Progenitor cell of endocrine pancreas (in vitro differentiated cells): Measurements from ENCODE around the gene ANKS6. TPM values are rescaled to one million over a fixed set of nuclear protein-coding genes. Genes with fewer than 3 reads are reported as not detected.

ENCODE experiments used
- DNase-seq: peaks from one replicate; pipeline ENCODE4 v3.0.0; 2021; ENCODE audit warnings: low spot score; ENCODE audit not compliant: unreplicated experiment
- H3K27ac Mint-ChIP-seq: 2 replicates; pipeline ENCODE4 v1.8.0; 2021; ENCODE audit warnings: mild to moderate bottlenecking, moderate library complexity, mixed read lengths
- H3K27me3 Mint-ChIP-seq: 2 replicates; pipeline ENCODE4 v1.8.0; 2021; ENCODE audit warnings: mixed read lengths
- H3K36me3 Mint-ChIP-seq: 2 replicates; pipeline ENCODE4 v1.8.0; 2022; ENCODE audit warnings: mixed read lengths; ENCODE audit not compliant: insufficient read depth
- H3K4me1 Mint-ChIP-seq: 2 replicates; pipeline ENCODE4 v1.8.0; 2021; ENCODE audit warnings: low read depth, mixed read lengths
- H3K4me3 Mint-ChIP-seq: 2 replicates; pipeline ENCODE4 v1.8.0; 2021; ENCODE audit warnings: low read depth, mild to moderate bottlenecking, moderate library complexity, mixed read lengths
- H3K9me3 Mint-ChIP-seq: 2 replicates; pipeline ENCODE4 v1.8.0; 2021; ENCODE audit warnings: low read depth, mixed read lengths
- CTCF ChIP-seq: fragments of 200-600 bp; sonication (generic); IDR thresholded peaks from one replicate; pipeline ENCODE4 v1.5.0; 2021; ENCODE audit warnings: antibody characterized with exemption, mild to moderate bottlenecking; ENCODE audit not compliant: unreplicated experiment
- total RNA-seq: library from RNA; stranded (reverse); gene quantifications from 2 replicates; pipeline ENCODE4 v1.2.1, GENCODE V29; 2021

The ANKS6 gene
- total RNA-seq, 1 donor from 2014 or later, result 39.7 TPM

DNA sequence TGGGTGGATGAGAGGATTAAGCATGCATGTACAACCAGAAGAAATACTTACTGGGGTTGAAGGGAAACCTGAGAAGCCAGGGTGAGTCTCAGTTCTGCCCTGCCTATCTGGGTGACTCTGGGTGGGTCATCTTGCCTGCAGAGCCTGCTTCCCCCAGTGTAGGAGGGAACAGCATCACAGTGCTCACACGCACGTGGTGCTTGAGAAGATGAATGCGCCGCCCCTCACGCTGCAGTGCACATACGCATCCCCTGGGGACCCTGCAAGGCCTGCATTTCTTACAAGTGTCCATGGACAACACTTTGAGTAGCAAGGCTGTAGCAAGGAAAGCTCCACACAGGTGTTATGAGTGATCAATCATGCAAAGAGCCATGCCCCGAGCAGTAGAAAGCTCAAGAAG is 68.9 kb downstream of the ANKS6 start:
- peaks cover 44% of the 10 kb centered on the region for H3K27me3 Mint-ChIP-seq
- no peak overlapping the region for H3K27ac Mint-ChIP-seq
- no peak for DNase-seq
- H3K4me1 Mint-ChIP-seq, result no peaks in the 10 kb centered on the region
- no peaks in the 10 kb centered on the region for H3K9me3 Mint-ChIP-seq
- TF ChIP-seq CTCF, result no peak
- H3K36me3 Mint-ChIP-seq, result no peaks in the 10 kb centered on the region
- H3K4me3 Mint-ChIP-seq, result no peak overlapping the region

DNA sequence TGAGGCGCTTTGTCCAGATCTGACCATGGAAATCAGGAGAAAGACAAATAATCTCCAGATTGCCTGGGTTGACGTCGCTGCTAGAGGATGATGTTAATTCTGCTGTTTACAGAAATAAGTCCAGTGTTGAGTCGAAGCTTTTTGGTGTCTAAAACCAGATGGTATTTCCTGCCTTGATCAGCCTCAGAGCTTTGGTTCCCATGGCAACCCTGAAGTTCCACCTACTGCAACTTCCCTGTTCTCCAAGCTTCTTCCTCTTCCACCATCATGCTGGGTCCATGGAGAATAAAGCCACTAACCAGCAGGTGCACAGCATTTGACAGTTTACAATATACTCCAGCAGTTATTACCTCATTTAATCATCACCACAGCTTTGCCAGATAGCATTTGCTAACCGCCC is 69.6 kb downstream of the ANKS6 start:
- no peaks in the 10 kb centered on the region for H3K4me1 Mint-ChIP-seq
- no peaks in the 10 kb centered on the region for H3K9me3 Mint-ChIP-seq
- no peaks in the 10 kb centered on the region for H3K36me3 Mint-ChIP-seq
- H3K27ac Mint-ChIP-seq, result no peak overlapping the region
- peaks cover 48% of the 10 kb centered on the region for H3K27me3 Mint-ChIP-seq
- H3K4me3 Mint-ChIP-seq, result no peak overlapping the region
- TF ChIP-seq CTCF, result no peak
- DNase-seq, result no peak

- H3K27ac Mint-ChIP-seq, result no peak overlapping the region
- peaks cover 52% of the 10 kb centered on the region for H3K27me3 Mint-ChIP-seq
- no peaks in the 10 kb centered on the region for H3K36me3 Mint-ChIP-seq
- DNase-seq, result no peak
- H3K9me3 Mint-ChIP-seq, result no peaks in the 10 kb centered on the region
- no peak for TF ChIP-seq CTCF
- no peaks in the 10 kb centered on the region for H3K4me1 Mint-ChIP-seq
- no peak overlapping the region for H3K4me3 Mint-ChIP-seq
These were observed 71.4 kb downstream of the ANKS6 start for GRCh38 chr9:98724810-98725530.

- no peaks in the 10 kb centered on the region for H3K4me1 Mint-ChIP-seq
- no peaks in the 10 kb centered on the region for H3K9me3 Mint-ChIP-seq
- no peaks in the 10 kb centered on the region for H3K36me3 Mint-ChIP-seq
- H3K27me3 Mint-ChIP-seq, result peaks cover 54% of the 10 kb centered on the region
- no peak for TF ChIP-seq CTCF
- no peak overlapping the region for H3K4me3 Mint-ChIP-seq
- no peak overlapping the region for H3K27ac Mint-ChIP-seq
- DNase-seq, result no peak
These were observed 74.7 kb downstream of the ANKS6 start for GRCh38 chr9:98721643-98722042.

DNA sequence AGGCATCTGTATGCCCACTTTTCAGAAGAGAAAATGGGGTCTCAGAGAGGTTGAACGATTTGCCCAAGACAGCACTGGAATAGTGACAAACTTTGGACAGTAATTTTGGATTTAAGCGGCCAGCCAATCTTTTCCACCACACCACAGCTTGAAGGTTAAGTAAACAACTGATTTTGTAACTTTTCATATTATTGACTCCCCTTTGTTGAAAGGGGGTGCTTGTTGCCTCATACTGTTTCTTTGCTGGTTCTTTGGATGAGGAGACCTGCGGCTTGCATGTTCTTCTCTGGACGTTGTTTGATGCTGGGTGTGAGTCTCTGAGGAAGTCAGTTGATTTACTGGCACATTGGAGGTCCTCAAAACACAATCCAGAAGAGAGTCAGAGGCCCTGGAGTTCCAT is 76.0 kb downstream of the ANKS6 start:
- Mint-ChIP-seq H3K27me3 (peaks cover 54% of the 10 kb centered on the region), H3K4me3 (no peak overlapping the region), H3K4me1 (no peaks in the 10 kb centered on the region), H3K9me3 (no peaks in the 10 kb centered on the region), H3K36me3 (no peaks in the 10 kb centered on the region), H3K27ac (no peak overlapping the region)
- TF ChIP-seq CTCF, result no peak
- no peak for DNase-seq
